ENCODE measurements around the gene COP1.

Gene COP1

DNA sequence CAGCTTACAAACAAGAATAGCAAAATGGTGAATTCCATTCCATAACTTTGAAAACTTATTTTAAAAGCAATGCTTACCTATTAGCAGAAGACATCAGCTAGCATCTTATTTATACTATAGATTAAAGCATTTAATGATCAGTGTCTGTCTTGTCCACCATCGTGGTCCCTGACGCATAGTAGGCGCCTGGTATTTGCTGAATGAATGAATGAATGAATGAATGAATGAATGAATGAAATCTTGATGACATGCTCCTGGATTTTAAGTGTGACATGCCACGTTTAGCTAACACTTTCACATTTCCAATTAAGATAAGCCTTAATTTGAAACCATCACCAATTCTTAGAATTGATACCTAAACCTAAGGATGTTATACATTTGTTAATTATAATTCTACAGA, 39.9 kb downstream of the COP1 start:
- TF ChIP-seq, protein P1, sequence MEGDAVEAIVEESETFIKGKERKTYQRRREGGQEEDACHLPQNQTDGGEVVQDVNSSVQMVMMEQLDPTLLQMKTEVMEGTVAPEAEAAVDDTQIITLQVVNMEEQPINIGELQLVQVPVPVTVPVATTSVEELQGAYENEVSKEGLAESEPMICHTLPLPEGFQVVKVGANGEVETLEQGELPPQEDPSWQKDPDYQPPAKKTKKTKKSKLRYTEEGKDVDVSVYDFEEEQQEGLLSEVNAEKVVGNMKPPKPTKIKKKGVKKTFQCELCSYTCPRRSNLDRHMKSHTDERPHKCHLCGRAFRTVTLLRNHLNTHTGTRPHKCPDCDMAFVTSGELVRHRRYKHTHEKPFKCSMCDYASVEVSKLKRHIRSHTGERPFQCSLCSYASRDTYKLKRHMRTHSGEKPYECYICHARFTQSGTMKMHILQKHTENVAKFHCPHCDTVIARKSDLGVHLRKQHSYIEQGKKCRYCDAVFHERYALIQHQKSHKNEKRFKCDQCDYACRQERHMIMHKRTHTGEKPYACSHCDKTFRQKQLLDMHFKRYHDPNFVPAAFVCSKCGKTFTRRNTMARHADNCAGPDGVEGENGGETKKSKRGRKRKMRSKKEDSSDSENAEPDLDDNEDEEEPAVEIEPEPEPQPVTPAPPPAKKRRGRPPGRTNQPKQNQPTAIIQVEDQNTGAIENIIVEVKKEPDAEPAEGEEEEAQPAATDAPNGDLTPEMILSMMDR (IDR thresholded peaks at IDR 0.05; ENCODE audit: low read depth, low read length): no peak
- H3K4me3 ChIP-seq (ENCODE audit: low read depth, low read length): no peak overlapping the region
- DNase-seq (ENCODE audit: low read depth, low spot score): no peak
- in situ Hi-C loops (cut with HindIII; ENCODE audit: low sequenced_read_pairs): no loop called here

DNA sequence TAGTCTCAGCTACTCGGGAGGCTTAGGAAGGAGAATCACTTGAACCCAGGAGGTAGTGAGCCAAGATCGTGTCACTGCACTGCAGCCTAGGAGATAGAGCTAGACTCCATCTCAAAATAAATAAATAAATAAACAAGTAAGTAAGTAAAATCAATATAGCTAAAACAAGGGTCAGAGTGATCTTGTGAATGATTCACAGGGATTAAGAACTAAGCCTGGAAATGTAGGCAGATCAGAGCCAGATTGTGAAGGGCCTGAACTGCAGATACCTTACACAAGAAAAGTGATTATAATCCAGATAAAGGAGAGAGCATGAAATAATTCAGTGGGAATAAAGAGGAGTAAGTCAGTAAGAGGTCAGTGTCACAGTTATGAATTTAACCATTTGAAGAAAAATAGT, 41.5 kb downstream of the COP1 start:
- in situ Hi-C loops (cut with HindIII; ENCODE audit: low sequenced_read_pairs): no loop called here
- DNase-seq (ENCODE audit: low read depth, low spot score): no peak
- TF ChIP-seq, protein P1 (IDR thresholded peaks at IDR 0.05; ENCODE audit: low read depth, low read length): no peak
- no peak overlapping the region for H3K4me3 ChIP-seq (ENCODE audit: low read depth, low read length)

DNA sequence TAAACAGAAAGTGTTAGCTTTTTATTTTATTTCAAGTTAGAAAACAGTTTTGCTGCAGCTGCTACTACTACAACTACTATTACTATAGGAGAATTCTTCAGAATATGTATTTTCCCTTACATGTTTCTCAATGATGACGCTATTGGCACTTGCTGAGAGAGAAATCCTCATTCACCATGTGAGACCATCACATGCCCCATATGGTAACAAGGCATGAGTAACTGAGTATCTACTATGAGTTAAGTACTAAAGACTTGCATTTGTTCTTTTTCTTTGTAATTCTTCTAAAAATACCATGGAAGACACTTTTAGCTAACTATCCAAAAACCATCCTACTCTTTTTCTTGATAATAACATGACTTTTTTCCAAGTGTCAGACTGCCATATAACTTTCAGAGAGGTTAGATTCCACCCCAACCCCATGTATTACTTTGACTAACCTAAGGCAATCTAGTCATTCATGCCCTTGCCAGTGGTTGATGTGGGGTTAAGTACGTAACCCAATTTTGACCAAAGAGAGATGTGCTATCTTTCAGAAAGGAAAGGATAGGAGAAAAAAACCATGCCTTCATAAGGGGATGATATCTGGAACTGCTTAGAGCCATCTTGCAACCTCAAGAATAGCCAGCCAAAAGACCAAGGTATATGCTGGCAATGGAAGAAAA, 42.9 kb downstream of the COP1 start:
- DNase-seq (ENCODE audit: low read depth, low spot score): no peak

DNA sequence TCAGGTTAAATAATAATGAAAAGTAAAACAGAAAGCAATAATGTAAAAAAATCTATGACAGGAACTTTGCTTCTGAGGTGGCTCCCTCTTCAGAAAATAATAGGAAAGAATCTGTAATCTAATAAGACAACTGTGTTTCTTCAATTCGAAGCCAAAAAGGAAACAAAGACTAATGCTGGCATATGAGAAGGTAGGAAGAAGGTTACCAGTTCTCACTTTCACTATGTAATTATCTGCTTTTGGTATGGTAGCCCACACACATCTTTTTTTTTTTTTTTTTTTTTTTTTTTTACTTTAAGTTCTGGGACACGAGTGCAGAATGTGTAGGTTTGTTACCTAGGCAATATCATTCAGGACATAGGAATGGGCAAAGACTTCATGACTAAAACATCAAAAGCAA, 47.1 kb downstream of the COP1 start:
- TF ChIP-seq, protein P1 (IDR thresholded peaks at IDR 0.05; ENCODE audit: low read depth, low read length): no peak
- DNase-seq (ENCODE audit: low read depth, low spot score): no peak
- H3K4me3 ChIP-seq (ENCODE audit: low read depth, low read length): no peak overlapping the region
- in situ Hi-C loops (cut with HindIII; ENCODE audit: low sequenced_read_pairs): no loop called here

More for the DNA sequence above, 42.9 kb downstream of the COP1 start:
- H3K4me3 ChIP-seq (ENCODE audit: low read depth, low read length): no peak overlapping the region
- TF ChIP-seq, protein P1 (IDR thresholded peaks at IDR 0.05; ENCODE audit: low read depth, low read length): no peak
- in situ Hi-C loops (cut with HindIII; ENCODE audit: low sequenced_read_pairs): no loop called here

DNA sequence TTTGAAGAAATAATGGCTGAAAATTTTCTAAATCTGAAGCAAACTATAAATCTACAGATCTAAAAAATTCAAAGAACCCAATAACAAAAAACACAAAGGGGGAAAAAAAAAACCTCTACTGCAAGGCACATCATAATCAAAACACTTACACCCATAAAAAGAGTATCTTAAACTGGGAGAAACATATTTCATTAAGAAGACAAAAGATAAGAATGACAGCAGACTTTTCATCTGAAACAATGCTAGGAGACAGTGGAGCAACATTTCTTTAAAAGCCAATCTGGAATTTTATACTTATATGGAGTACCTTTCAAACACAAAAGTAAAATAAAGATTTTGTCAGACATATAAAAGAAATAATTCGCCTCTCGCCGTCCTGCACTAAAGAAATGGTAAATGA, 49.1 kb downstream of the COP1 start:
- no peak overlapping the region for H3K4me3 ChIP-seq (ENCODE audit: low read depth, low read length)
- DNase-seq (ENCODE audit: low read depth, low spot score): no peak
- TF ChIP-seq, protein P1 (IDR thresholded peaks at IDR 0.05; ENCODE audit: low read depth, low read length): no peak
- in situ Hi-C loops (cut with HindIII; ENCODE audit: low sequenced_read_pairs): no loop called here

DNA sequence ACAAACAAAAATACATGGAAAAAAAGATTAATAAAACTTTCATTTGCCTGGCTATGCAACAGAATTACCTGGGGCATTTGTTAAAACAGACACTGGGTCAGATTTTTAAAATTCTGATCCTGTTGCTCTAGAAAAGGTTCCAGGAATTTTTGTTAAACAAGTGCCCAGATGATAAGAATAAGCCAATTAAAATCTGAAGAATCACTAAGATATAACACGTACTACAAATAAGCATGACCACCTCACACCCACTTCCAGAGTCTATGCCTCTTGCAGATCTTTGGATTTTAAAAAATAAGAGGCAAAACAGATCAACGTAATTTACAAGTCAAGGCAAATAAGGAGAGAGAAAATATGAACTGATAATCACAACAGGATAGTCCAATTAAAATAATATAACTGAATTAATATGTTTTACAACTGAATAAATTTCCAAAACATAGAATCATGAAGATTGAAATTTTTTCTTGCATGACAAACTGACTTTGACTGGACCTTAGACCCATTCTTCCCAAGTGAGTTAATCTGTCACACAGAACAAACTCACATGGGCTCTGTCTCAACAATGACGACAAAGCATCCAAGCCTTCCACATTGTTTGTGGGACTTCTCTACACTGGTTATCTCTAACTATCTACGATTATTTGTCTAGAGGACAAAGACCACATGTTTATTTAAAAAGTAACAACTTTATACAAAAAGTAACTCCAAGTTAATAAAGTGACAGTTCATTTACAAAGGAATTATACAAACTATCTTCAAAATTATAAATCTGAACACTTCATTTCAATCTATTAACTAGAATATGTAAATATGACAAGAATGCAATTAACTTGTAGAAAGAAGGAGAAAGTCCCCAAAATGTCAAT, 56.9 kb downstream of the COP1 start:
- TF ChIP-seq, protein P1 (IDR thresholded peaks at IDR 0.05; ENCODE audit: low read depth, low read length): no peak
- no peak for DNase-seq (ENCODE audit: low read depth, low spot score)
- H3K4me3 ChIP-seq (ENCODE audit: low read depth, low read length): no peak overlapping the region
- in situ Hi-C loops (cut with HindIII; ENCODE audit: low sequenced_read_pairs): no loop called here

Measured in astrocyte of the spinal cord (primary cell).